ENCODE data around the gene CDC45.

Gene CDC45

GRCh38 chr22:19567157-19568009, 87.7 kb downstream of the CDC45 start:
- ATAC-seq, result no peak

GRCh38 chr22:19568337-19569275, 88.9 kb downstream of the CDC45 start:
- no peak for ATAC-seq

GRCh38 chr22:19569276-19569640, 89.5 kb downstream of the CDC45 start:
- ATAC-seq, result no peak

GRCh38 chr22:19569976-19570375, 90.3 kb downstream of the CDC45 start:
- ATAC-seq, result no peak

Data from activated CD4-positive, CD25-positive, alpha-beta regulatory T cell treated with anti-CD3 and anti-CD28 coated beads, Interleukin-2, amount 50 U/mL, for 24 hours (primary cell).